SK-N-MC (cell line): Measurements from ENCODE around the gene AAK1.

Source experiments
- EZH2 ChIP-seq: fragments of 200-600 bp; sonication (generic); IDR thresholded peaks from one replicate; pipeline ENCODE4 v1.6.1; 2017; ENCODE audit warnings: antibody characterized with exemption
- FOXP2 ChIP-seq: optimal IDR thresholded peaks from 2 replicates; pipeline ENCODE3; 2011; ENCODE audit warnings: mild to moderate bottlenecking, moderate library complexity; ENCODE audit not compliant: insufficient read depth; ENCODE audit errors: extremely low read length, control extremely low read depth
- POLR2AphosphoS5 ChIP-seq: IDR thresholded peaks from 2 replicates; pipeline ENCODE4 v1.6.1; 2012; ENCODE audit warnings: mild to moderate bottlenecking, low read depth, low read length, borderline replicate concordance

- TF ChIP-seq EZH2 (no peak), FOXP2 (no peak), POLR2AphosphoS5 (no peak)
These were observed 36.6 kb upstream of the AAK1 start for GRCh38 chr2:69680001-69680675.
